ENCODE results near the gene LRCH4.
"Not testable (repeated sequence)": the region's sequence is repeated elsewhere in the genome, so short reads cannot be mapped to it uniquely, and the experiment has no call there.

The LRCH4 gene

GRCh38 chr7:100566018-100566531, 19.9 kb downstream of the LRCH4 start:
- DNase-seq, result no peak

- no peak for DNase-seq
Measured at GRCh38 chr7:100565133-100565571, 20.8 kb downstream of the LRCH4 start.

GRCh38 chr7:100564405-100564804, 21.5 kb downstream of the LRCH4 start:
- not testable (repeated sequence) for DNase-seq

- peak; percentile 91 for DNase-seq
Measured at GRCh38 chr7:100563809-100564400, 22.0 kb downstream of the LRCH4 start.

- no peak for DNase-seq
Measured at GRCh38 chr7:100563100-100563564, 22.8 kb downstream of the LRCH4 start.

- DNase-seq, result no peak
Measured at GRCh38 chr7:100562195-100563099, 23.5 kb downstream of the LRCH4 start.

GRCh38 chr7:100561491-100562194, 24.3 kb downstream of the LRCH4 start:
- no peak for DNase-seq

- no peak for DNase-seq
Measured at GRCh38 chr7:100559127-100559526, 26.8 kb downstream of the LRCH4 start.

- peak; percentile 92 for DNase-seq
Measured at GRCh38 chr7:100556541-100556940, 29.4 kb downstream of the LRCH4 start.

- DNase-seq, result no peak
Measured at GRCh38 chr7:100555701-100556100, 30.2 kb downstream of the LRCH4 start.

GRCh38 chr7:100553032-100553431, 32.9 kb downstream of the LRCH4 start:
- no peak for DNase-seq

GRCh38 chr7:100552532-100552931, 33.4 kb downstream of the LRCH4 start:
- DNase-seq, result no peak

GRCh38 chr7:100548446-100548845, 37.5 kb downstream of the LRCH4 start:
- not testable (repeated sequence) for DNase-seq

- DNase-seq, result peak; percentile 91
Measured at GRCh38 chr7:100547872-100548271, 38.1 kb downstream of the LRCH4 start.

- peak; percentile 70 for DNase-seq
Measured at GRCh38 chr7:100546926-100547800, 38.8 kb downstream of the LRCH4 start.

- DNase-seq, result peak; percentile 89
Measured at GRCh38 chr7:100546129-100546925, 39.6 kb downstream of the LRCH4 start.

GRCh38 chr7:100545360-100546128, 40.4 kb downstream of the LRCH4 start:
- peak; percentile 83 for DNase-seq

- no peak for DNase-seq
Measured at GRCh38 chr7:100544967-100545359, 41.0 kb downstream of the LRCH4 start.

- no peak for DNase-seq
Measured at GRCh38 chr7:100544386-100544785, 41.5 kb downstream of the LRCH4 start.

GRCh38 chr7:100543586-100543985, 42.3 kb downstream of the LRCH4 start:
- no peak for DNase-seq
